Measurements from ENCODE around the gene ABCG1. TPM values are rescaled to one million over a fixed set of nuclear protein-coding genes. Genes with fewer than 3 reads are reported as not detected.

The ABCG1 gene
- total and polyA plus RNA-seq, 2 donors (not counting 3 experiments of a cell fraction or from before 2014, with no cell fraction given), result 6.7 to 19.6 TPM

GRCh38 chr21:42208801-42209490, 10.0 kb upstream of the ABCG1 start:
- peak overlapping the region; percentile 77 for H3K27ac ChIP-seq (ENCODE audit: insufficient read depth, low read depth, low read length)
- H3K9me3 ChIP-seq (replicated peaks; ENCODE audit: control insufficient read depth, insufficient read depth, low read length), result no peaks in the 10 kb centered on the region
- no peak for DNase-seq (ENCODE audit: low read depth, low spot score)
- POLR2A ChIA-PET, result no interaction called here
- peaks cover 16% of the 10 kb centered on the region for H3K4me1 ChIP-seq (ENCODE audit: control insufficient read depth, extremely low read depth, insufficient read depth, low read length)
- no peak overlapping the region for H2AFZ ChIP-seq (ENCODE audit: low read depth, low read length)
- no peak overlapping the region for H3K4me2 ChIP-seq (ENCODE audit: insufficient read depth, low read length)
- CTCF ChIA-PET, result interaction anchor here (2.7 kb wide), 1 partner anchor 12 kb away, joined by 9 read pairs; no protein-coding TSS in a partner anchor
- no peak overlapping the region for H3K4me3 ChIP-seq (replicated peaks in 1 of 3; ENCODE audit: insufficient read depth in 1 of 3, low read depth in 1 of 3, low read length in 3 of 3)
- H3K9me1 ChIP-seq (replicated peaks; ENCODE audit: control insufficient read depth, extremely low read depth, insufficient read depth, low read length), result no peaks in the 10 kb centered on the region
- H3K79me2 ChIP-seq (ENCODE audit: control insufficient read depth, insufficient read depth, low read length), result no peaks in the 10 kb centered on the region
- TF ChIP-seq POLR2A (IDR thresholded peaks at IDR 0.05; ENCODE audit: low read depth, low read length) (no peak), CTCF (IDR thresholded peaks at IDR 0.05; ENCODE audit: extremely low read depth in 1 of 2, insufficient read depth in 1 of 2, low read depth in 1 of 2, low read length in 2 of 2) (no peak), MYC (IDR thresholded peaks at IDR 0.05; ENCODE audit: low read depth, low read length) (no peak), POLR2AphosphoS5 (IDR thresholded peaks at IDR 0.05; ENCODE audit: insufficient read depth, low read depth, low read length) (no peak), EZH2 (IDR thresholded peaks at IDR 0.05; ENCODE audit: borderline replicate concordance, low read depth, low read length, severe bottlenecking) (no peak), FOS (IDR thresholded peaks at IDR 0.05; ENCODE audit: borderline replicate concordance, insufficient read depth, low read length) (no peak), GATA2 (IDR thresholded peaks at IDR 0.05; ENCODE audit: insufficient read depth, insufficient read length, low read depth, low read length) (no peak), MAX (IDR thresholded peaks at IDR 0.05; ENCODE audit: insufficient read depth, insufficient read length) (no peak), JUN (IDR thresholded peaks at IDR 0.05; ENCODE audit: borderline replicate concordance, insufficient read depth, insufficient read length, low read depth) (no peak)
- H3K9ac ChIP-seq (replicated peaks; ENCODE audit: extremely low read depth, insufficient read depth, low read length), result no peak overlapping the region
- no peaks in the 10 kb centered on the region for H3K27me3 ChIP-seq (ENCODE audit: control insufficient read depth in 2 of 2, insufficient read depth in 2 of 2, low read length in 2 of 2)
- intact Hi-C loops (cut with micrococcal nuclease) (no loop called here), dilution Hi-C loops (cut with MboI; ENCODE audit: extremely low pct_ligation_motif_present, low sequenced_read_pairs) (no loop called here)
- no TSS peak for BruUV-seq (replicated peaks)
- H3K36me3 ChIP-seq (ENCODE audit: control insufficient read depth in 2 of 2, extremely low read depth in 1 of 2, insufficient read depth in 2 of 2, low read length in 2 of 2), result no peaks in the 10 kb centered on the region
- H4K20me1 ChIP-seq (replicated peaks; ENCODE audit: control insufficient read depth, extremely low read depth, insufficient read depth, low read length), result no peaks in the 10 kb centered on the region
- no peak for FAIRE-seq

All from endothelial cell of umbilical vein (primary cell).